Activated CD4-positive, alpha-beta T cell treated with anti-CD3 and anti-CD28 coated beads for 36 hours (primary cell): ENCODE results near the gene NR2F1-AS1. TPM values are rescaled to one million over a fixed set of nuclear protein-coding genes. Genes with fewer than 3 reads are reported as not detected.

ENCODE experiments used
- ATAC-seq: fragments of 200-7000 bp; cut with Tn5 transposase; one replicate; pipeline ENCODE4 v1.10.0; 2021; ENCODE audit warnings: mild to moderate bottlenecking, moderate library complexity
- CTCF ChIA-PET: fragments of 350-600 bp; sonication (Branson Sonifier 250); formaldehyde crosslinking; loops from one replicate; lab custom pipeline; 2021; ENCODE audit warnings: antibody characterized with exemption; lab: Charles Lee
- POLR2A ChIA-PET: fragments of 350-600 bp; sonication (Branson Sonifier 250); formaldehyde crosslinking; loops from one replicate; lab custom pipeline; 2021; ENCODE audit warnings: antibody characterized with exemption, inconsistent platforms; lab: Charles Lee
- DNase-seq: peaks from one replicate; pipeline ENCODE4 v3.0.0-alpha.2; 2020
- H3K27ac Mint-ChIP-seq: one replicate; pipeline ENCODE4 v1.8.0; 2021; ENCODE audit warnings: mixed read lengths
- H3K27me3 Mint-ChIP-seq: one replicate; pipeline ENCODE4 v1.8.0; 2021; ENCODE audit warnings: mixed read lengths
- H3K36me3 Mint-ChIP-seq: one replicate; pipeline ENCODE4 v1.8.0; 2021; ENCODE audit warnings: low read depth, mixed read lengths
- H3K4me1 Mint-ChIP-seq: one replicate; pipeline ENCODE4 v1.8.0; 2021; ENCODE audit warnings: mixed read lengths
- H3K4me3 Mint-ChIP-seq: one replicate; pipeline ENCODE4 v1.8.0; 2021; ENCODE audit warnings: mild to moderate bottlenecking, moderate library complexity, mixed read lengths
- H3K9me3 Mint-ChIP-seq: one replicate; pipeline ENCODE4 v1.8.0; 2021; ENCODE audit warnings: low read depth, mixed read lengths
- intact Hi-C, 2 experiments: fragments of 100-400 bp; cut with DNase I in 1 of 2; cut with micrococcal nuclease in 1 of 2; formaldehyde crosslinking; loops; one replicate each; pipeline versions ENCODE4 v1.14.2 to v1.15.1; 2022 to 2024; cut with DNase I, micrococcal nuclease
- total RNA-seq, 2 experiments: library from RNA; stranded (reverse); gene quantifications; one replicate each; pipeline ENCODE4 v1.2.3, GENCODE V29; 2021

Gene NR2F1-AS1
- total RNA-seq, 2 experiments from 2014 or later: not detected

DNA sequence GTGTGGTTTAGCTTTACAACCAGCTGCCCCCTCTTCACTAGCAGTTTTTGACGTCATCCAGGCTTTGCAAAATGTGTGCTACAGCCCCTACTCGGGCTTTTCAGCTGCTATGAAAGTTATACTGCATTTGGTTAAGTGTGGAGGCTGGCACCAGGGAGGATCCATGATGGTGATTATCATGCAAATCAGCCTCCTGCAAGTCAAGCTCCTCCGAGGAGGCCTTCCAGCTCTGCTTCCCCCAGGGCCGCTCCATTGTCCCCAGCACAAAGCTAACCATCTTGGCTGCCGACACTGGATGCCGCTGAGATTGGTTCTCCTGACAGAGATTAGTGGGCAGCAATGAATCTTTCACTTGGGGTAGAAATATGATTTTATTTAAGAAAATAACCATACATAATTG is 159.6 kb downstream of the NR2F1-AS1 start:
- POLR2A ChIA-PET: no interaction called here
- Mint-ChIP-seq H3K27ac (no peak overlapping the region), H3K36me3 (no peaks in the 10 kb centered on the region), H3K4me3 (no peak overlapping the region), H3K9me3 (no peaks in the 10 kb centered on the region), H3K27me3 (peaks cover 6% of the 10 kb centered on the region), H3K4me1 (no peaks in the 10 kb centered on the region)
- CTCF ChIA-PET: no interaction called here
- no peak for DNase-seq
- no peak for ATAC-seq
- intact Hi-C loops: no loop called here

DNA sequence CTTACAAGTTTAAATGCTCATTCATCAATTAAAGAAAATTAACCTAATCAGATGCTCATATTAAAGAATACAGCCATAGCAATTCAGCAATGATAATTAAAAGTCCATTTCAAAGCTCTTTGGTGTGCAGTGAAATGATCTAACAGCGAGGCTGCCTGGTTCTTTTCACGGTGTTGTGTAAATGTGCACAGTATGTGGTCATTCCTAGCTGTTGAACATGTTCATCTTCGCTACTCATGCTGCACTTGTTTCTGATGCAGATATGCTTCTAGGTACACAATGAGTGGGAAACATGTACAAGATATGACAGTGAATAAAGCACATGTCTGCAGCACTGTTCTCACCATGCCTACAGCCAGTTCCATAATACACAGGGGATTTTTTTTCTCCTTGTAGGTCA is 163.5 kb downstream of the NR2F1-AS1 start:
- no peak overlapping the region for H3K4me3 Mint-ChIP-seq
- no peak for ATAC-seq
- no peaks in the 10 kb centered on the region for H3K9me3 Mint-ChIP-seq
- no peak for DNase-seq
- POLR2A ChIA-PET: no interaction called here
- CTCF ChIA-PET: no interaction called here
- H3K27ac Mint-ChIP-seq: no peak overlapping the region
- no peaks in the 10 kb centered on the region for H3K4me1 Mint-ChIP-seq
- H3K27me3 Mint-ChIP-seq: peaks cover 7% of the 10 kb centered on the region
- intact Hi-C loops: no loop called here
- no peaks in the 10 kb centered on the region for H3K36me3 Mint-ChIP-seq

DNA sequence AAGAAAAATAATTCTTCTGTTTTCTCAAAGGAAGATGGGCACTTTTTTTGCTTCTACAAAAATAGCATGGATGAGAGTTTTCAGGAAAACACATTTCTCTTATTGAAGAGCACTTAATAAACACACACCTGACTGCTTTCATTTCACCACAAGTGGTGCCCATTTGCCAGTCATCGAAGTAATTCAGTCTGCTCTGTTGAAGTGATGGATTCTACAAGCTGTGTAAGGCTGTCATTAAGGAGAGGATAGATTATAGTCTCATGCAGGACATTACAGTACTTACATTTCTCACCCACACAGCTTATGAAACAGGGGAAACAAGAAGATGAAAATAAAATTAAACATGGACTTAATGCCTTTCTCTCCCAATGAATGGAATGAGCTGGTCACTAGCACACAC is 165.2 kb downstream of the NR2F1-AS1 start:
- CTCF ChIA-PET: no interaction called here
- intact Hi-C loops: no loop called here
- Mint-ChIP-seq H3K27me3 (peaks cover 7% of the 10 kb centered on the region), H3K9me3 (no peaks in the 10 kb centered on the region), H3K27ac (no peak overlapping the region), H3K4me3 (no peak overlapping the region), H3K36me3 (no peaks in the 10 kb centered on the region), H3K4me1 (no peaks in the 10 kb centered on the region)
- POLR2A ChIA-PET: no interaction called here
- no peak for ATAC-seq
- no peak for DNase-seq

DNA sequence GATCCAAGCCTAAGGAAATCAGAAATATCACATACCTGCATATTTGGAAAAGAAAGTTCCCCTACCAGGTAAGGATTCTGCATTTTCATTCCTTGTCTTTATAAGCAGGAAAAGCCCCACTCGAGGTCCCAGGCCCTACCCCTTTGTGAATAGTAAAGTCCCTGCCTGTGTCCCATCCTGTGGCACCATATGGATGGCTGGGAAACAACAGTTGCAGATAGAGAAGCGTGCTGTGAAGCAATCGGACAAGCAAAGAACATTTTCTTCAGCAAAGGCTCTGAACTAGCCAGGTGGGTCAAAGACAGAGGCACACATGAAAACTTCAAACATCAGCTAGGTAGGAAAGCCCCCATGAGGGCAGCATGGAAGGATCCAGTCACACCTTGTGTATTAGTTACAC is 169.3 kb downstream of the NR2F1-AS1 start:
- no peak overlapping the region for H3K4me3 Mint-ChIP-seq
- DNase-seq (no peak), ATAC-seq (no peak)
- CTCF ChIA-PET: interaction anchor here (0.7 kb wide), 1 partner anchor 20 kb away, joined by 3 read pairs; no protein-coding TSS in a partner anchor
- H3K36me3 Mint-ChIP-seq: no peaks in the 10 kb centered on the region
- H3K27ac Mint-ChIP-seq: no peak overlapping the region
- peaks cover 2% of the 10 kb centered on the region for H3K27me3 Mint-ChIP-seq
- no peaks in the 10 kb centered on the region for H3K4me1 Mint-ChIP-seq
- POLR2A ChIA-PET: no interaction called here
- H3K9me3 Mint-ChIP-seq: no peaks in the 10 kb centered on the region
- intact Hi-C loops: no loop called here

DNA sequence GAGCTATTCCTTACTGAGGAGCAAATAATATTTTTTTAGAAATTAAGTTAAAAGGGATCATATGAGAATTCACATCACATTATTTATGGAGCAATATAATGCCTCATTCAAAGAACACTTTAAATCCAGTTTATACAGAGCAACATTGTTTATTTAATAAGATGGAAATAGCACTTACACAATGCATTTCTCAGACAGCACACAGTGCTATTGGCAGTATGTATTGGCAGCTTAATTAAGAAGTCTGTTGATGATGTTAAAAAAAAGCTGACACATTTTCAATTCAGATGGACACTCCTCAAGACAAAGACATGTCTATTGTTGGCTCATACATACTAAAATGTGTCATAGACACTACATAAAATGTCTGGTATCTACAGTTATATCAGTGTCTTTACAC is 171.3 kb downstream of the NR2F1-AS1 start:
- POLR2A ChIA-PET: no interaction called here
- no peak for DNase-seq
- no peaks in the 10 kb centered on the region for H3K36me3 Mint-ChIP-seq
- CTCF ChIA-PET: no interaction called here
- intact Hi-C loops: no loop called here
- no peaks in the 10 kb centered on the region for H3K9me3 Mint-ChIP-seq
- ATAC-seq: no peak
- H3K27me3 Mint-ChIP-seq: peaks cover 2% of the 10 kb centered on the region
- no peaks in the 10 kb centered on the region for H3K4me1 Mint-ChIP-seq
- no peak overlapping the region for H3K4me3 Mint-ChIP-seq
- H3K27ac Mint-ChIP-seq: no peak overlapping the region

DNA sequence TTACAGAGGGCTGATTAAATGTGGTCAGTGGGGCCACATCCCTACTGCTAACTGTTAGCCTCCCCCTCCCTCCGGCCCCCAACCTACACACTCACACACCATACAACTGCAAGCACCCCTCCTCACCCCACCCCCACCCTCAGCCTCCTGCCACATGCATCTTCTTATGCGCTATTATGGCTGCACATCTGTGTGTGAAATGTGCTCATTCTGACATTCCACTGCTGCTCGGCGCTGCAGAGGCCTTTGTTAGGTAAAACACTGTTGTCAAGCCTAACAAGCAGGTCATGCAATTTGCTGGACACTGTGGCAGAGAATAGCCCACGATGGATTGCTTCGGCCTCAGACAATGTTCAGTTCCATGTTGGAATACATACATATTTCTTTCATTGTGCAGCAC is 173.6 kb downstream of the NR2F1-AS1 start:
- ChIA-PET CTCF (interaction anchor here (0.6 kb wide), 1 partner anchor 874 kb away, joined by 3 read pairs; no protein-coding TSS in a partner anchor), POLR2A (no interaction called here)

DNA sequence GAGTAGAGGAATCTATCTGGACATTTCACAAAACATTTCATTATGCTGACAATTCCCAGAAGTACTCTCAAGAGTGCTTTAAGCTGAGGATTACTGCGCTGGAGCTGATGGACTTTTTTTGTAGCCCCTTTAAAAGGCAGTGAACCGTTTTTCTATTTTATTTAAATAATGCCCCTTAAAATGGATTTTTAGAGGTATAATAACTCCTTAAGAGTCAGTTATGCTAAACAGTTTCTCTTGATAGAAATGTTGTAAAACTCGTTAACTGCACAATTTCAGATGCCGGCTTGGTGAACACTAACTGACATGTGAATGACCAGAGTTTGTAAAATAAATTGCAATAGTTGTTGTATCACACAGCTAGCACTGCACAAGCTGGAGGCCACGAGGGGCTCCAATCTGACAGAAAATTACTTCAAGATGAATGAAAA is 174.0 kb downstream of the NR2F1-AS1 start:
- no peaks in the 10 kb centered on the region for H3K36me3 Mint-ChIP-seq
- intact Hi-C loops: no loop called here
- DNase-seq (no peak), ATAC-seq (no peak)
- H3K9me3 Mint-ChIP-seq: no peaks in the 10 kb centered on the region
- ChIA-PET CTCF (interaction anchor here (0.6 kb wide), 1 partner anchor 875 kb away, joined by 3 read pairs; no protein-coding TSS in a partner anchor), POLR2A (no interaction called here)
- H3K27me3 Mint-ChIP-seq: no peaks in the 10 kb centered on the region
- no peaks in the 10 kb centered on the region for H3K4me1 Mint-ChIP-seq
- H3K27ac Mint-ChIP-seq: no peak overlapping the region
- H3K4me3 Mint-ChIP-seq: no peak overlapping the region

More for the DNA sequence above, 173.6 kb downstream of the NR2F1-AS1 start:
- DNase-seq (no peak), ATAC-seq (no peak)
- Mint-ChIP-seq H3K4me3 (no peak overlapping the region), H3K36me3 (no peaks in the 10 kb centered on the region), H3K4me1 (no peaks in the 10 kb centered on the region), H3K27ac (no peak overlapping the region), H3K27me3 (no peaks in the 10 kb centered on the region), H3K9me3 (no peaks in the 10 kb centered on the region)
- intact Hi-C loops: no loop called here

DNA sequence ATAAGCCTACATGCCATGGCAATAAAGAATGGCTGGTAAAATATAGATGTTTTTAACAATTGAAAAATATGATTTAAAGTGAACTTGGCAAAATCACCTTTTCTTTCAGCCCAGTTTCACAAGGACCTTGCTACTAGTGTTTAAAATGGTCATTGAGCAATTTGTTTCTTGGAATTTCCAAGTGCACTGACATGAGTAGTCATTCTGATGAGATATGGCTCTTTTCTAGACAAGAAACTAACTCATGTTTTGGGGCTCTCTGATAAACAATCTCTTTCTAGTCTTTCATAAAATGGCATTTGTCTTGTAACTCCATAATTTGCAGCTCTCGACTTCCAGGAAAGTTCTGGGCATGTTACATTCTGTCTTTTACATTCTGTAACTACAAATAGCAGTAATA is 176.8 kb downstream of the NR2F1-AS1 start:
- Mint-ChIP-seq H3K4me3 (no peak overlapping the region), H3K27me3 (no peaks in the 10 kb centered on the region)

DNA sequence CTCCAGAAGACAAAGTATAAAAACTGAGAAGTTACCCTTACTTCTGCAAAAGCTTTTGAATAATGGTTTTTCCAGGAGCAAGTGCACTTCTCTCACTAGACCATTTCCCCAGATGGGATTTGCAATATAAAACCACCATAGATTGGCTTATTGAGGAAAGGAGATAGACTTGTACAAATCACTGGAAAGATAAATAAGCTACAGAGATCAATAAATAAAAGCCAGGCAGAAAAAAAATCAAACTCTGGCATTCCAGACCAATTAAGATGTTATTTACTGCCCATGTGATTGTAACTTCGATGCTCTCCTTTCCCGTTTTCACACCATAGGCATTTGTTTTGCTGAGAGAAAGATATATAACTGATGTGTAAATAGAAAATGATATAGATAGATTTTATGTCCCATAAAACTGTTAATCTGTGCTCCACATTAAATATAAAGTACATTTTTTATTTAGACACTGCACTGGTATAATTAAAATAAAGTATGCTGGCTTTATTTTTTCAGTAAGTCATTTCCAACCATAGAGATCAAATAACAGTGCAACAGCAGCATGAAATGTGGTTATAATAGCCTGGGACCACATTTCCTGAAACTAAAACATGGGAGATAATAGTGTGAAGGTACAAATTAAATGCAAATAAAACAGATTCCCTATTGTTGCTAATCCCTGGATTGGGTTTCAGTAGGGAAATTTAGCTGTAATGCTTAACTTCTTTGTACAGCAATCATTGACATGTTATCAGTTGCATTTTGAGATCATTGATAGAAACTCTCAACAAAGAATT is 177.7 kb downstream of the NR2F1-AS1 start:
- POLR2A ChIA-PET: no interaction called here

More for the DNA sequence above, 176.8 kb downstream of the NR2F1-AS1 start:
- POLR2A ChIA-PET: no interaction called here
- intact Hi-C loops: no loop called here
- Mint-ChIP-seq H3K27ac (no peak overlapping the region), H3K4me1 (no peaks in the 10 kb centered on the region), H3K9me3 (no peaks in the 10 kb centered on the region), H3K36me3 (no peaks in the 10 kb centered on the region)
- ATAC-seq (no peak), DNase-seq (no peak)
- CTCF ChIA-PET: no interaction called here

DNA sequence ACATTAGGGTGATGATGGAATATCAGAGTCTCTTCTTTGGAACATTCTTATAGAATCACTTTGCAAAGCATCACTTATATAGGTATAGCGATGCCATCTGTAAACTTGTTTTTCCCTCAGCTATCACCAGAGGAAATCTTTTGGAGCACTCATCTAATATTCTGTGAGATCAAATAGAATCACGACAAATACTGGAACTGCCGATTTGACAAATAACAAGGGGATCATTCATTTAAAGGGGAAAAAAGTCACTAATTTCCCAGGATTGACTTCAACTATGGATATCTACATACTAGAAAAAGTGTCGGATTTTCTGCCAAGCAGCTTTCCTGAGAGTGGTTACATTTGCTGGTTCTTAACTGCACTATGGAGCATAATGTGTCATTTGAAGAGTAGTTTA is 178.6 kb downstream of the NR2F1-AS1 start:
- no peaks in the 10 kb centered on the region for H3K9me3 Mint-ChIP-seq
- DNase-seq (no peak), ATAC-seq (no peak)
- H3K27me3 Mint-ChIP-seq: peaks cover 4% of the 10 kb centered on the region
- ChIA-PET POLR2A (no interaction called here), CTCF (no interaction called here)
- H3K36me3 Mint-ChIP-seq: no peaks in the 10 kb centered on the region
- H3K4me3 Mint-ChIP-seq: no peak overlapping the region
- no peak overlapping the region for H3K27ac Mint-ChIP-seq
- H3K4me1 Mint-ChIP-seq: no peaks in the 10 kb centered on the region
- intact Hi-C loops: no loop called here

More for the DNA sequence above, 177.7 kb downstream of the NR2F1-AS1 start:
- DNase-seq: no peak
- H3K4me3 Mint-ChIP-seq: no peak overlapping the region
- H3K27ac Mint-ChIP-seq: no peak overlapping the region
- H3K27me3 Mint-ChIP-seq: no peaks in the 10 kb centered on the region
- no peaks in the 10 kb centered on the region for H3K36me3 Mint-ChIP-seq
- intact Hi-C loops: no loop called here
- H3K9me3 Mint-ChIP-seq: no peaks in the 10 kb centered on the region
- H3K4me1 Mint-ChIP-seq: no peaks in the 10 kb centered on the region
- CTCF ChIA-PET: no interaction called here
- ATAC-seq: no peak

DNA sequence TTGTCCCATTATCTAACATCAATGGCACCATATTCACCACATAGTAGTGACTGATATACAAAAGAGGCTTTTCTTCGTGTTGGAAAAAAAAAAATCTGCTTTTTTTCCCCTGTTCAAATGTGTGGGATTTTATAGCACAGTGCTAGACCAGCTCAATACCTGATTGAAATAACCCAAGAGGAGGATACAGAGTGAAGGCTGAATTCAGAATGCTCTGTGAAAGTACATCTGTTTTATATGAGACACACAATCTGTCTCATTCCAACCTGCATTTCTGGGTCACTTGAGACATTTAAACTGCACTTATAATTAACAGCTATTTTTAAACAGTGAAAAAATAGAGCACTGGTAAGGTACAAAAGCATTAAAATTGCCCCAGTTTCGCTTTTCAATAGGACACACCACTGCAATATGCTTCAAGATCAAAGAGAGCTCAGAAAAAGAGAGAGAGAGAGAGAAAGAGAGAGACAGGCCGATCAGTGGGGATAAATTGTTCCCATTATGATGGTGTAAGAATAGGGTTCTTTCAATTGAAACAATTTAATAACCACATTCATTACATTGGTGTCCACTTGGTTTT is 179.3 kb downstream of the NR2F1-AS1 start:
- H3K36me3 Mint-ChIP-seq: no peaks in the 10 kb centered on the region
- H3K4me3 Mint-ChIP-seq: no peak overlapping the region
- DNase-seq: no peak
- H3K27ac Mint-ChIP-seq: no peak overlapping the region
- H3K4me1 Mint-ChIP-seq: no peaks in the 10 kb centered on the region
- intact Hi-C loops: no loop called here
- POLR2A ChIA-PET: interaction anchor here (0.6 kb wide), 1 partner anchor 35 kb away, joined by 6 read pairs; no protein-coding TSS in a partner anchor
- ATAC-seq: no peak
- peaks cover 4% of the 10 kb centered on the region for H3K27me3 Mint-ChIP-seq
- no peaks in the 10 kb centered on the region for H3K9me3 Mint-ChIP-seq
- CTCF ChIA-PET: interaction anchor here (0.6 kb wide), 1 partner anchor 51 kb away, joined by 3 read pairs; no protein-coding TSS in a partner anchor

DNA sequence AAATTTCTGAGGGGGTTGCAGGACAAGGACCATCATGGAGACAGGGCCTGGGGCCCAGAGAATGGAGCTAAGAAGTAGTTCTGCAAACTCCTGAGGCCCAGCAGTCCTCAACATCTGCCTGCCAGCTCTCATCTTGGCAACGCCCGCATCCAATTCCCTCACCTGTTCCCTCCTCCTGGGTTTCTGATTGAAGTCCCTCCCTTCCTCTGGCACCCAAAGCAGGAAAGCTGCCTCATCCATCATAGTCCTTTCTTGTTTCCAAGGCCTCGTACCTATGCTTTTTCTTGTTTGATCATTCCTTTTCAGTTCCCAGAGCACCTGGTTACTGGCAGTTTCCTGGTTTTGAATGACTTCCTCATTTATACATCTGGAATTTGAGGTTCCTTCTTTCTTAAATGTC is 181.3 kb downstream of the NR2F1-AS1 start:
- no peak overlapping the region for H3K27ac Mint-ChIP-seq
- ChIA-PET POLR2A (no interaction called here), CTCF (interaction anchor here (0.6 kb wide), 1 partner anchor 1463 kb away, joined by 3 read pairs; no protein-coding TSS in a partner anchor)
- peaks cover 4% of the 10 kb centered on the region for H3K27me3 Mint-ChIP-seq
- no peaks in the 10 kb centered on the region for H3K36me3 Mint-ChIP-seq
- no peaks in the 10 kb centered on the region for H3K4me1 Mint-ChIP-seq
- no peak for DNase-seq
- no peak overlapping the region for H3K4me3 Mint-ChIP-seq
- intact Hi-C loops: no loop called here
- no peak for ATAC-seq
- no peaks in the 10 kb centered on the region for H3K9me3 Mint-ChIP-seq
